HG03045 (cell line): ENCODE measurements around the gene SUGCT.

Source experiments
- ATAC-seq: cut with Tn5 transposase; IDR thresholded peaks from one replicate; pipeline ENCODE4 v1.9.1; 2021; ENCODE audit warnings: mild to moderate bottlenecking, moderate library complexity; ENCODE audit not compliant: unreplicated experiment

SUGCT gene

GRCh38 chr7:40549372-40550039, 414.7 kb downstream of the SUGCT start:
- ATAC-seq, result no peak

GRCh38 chr7:40551685-40552576, 417.1 kb downstream of the SUGCT start:
- peak; percentile 63 for ATAC-seq

GRCh38 chr7:40560672-40561071, 425.9 kb downstream of the SUGCT start:
- no peak for ATAC-seq

- ATAC-seq, result no peak
Observed at GRCh38 chr7:40566879-40567278, 432.1 kb downstream of the SUGCT start.

- no peak for ATAC-seq
Observed at GRCh38 chr7:40569326-40569725, 434.5 kb downstream of the SUGCT start.

GRCh38 chr7:40570223-40570622, 435.4 kb downstream of the SUGCT start:
- ATAC-seq, result no peak

GRCh38 chr7:40571796-40572195, 437.0 kb downstream of the SUGCT start:
- ATAC-seq, result no peak

GRCh38 chr7:40572810-40573465, 438.1 kb downstream of the SUGCT start:
- ATAC-seq, result no peak

GRCh38 chr7:40579401-40579800, 444.6 kb downstream of the SUGCT start:
- no peak for ATAC-seq

- no peak for ATAC-seq
Observed at GRCh38 chr7:40580776-40581175, 446.0 kb downstream of the SUGCT start.

GRCh38 chr7:40582539-40582938, 447.7 kb downstream of the SUGCT start:
- no peak for ATAC-seq

GRCh38 chr7:40583667-40584444, 449.1 kb downstream of the SUGCT start:
- ATAC-seq, result no peak

GRCh38 chr7:40584667-40585433, 450.0 kb downstream of the SUGCT start:
- no peak for ATAC-seq

GRCh38 chr7:40586197-40586596, 451.4 kb downstream of the SUGCT start:
- ATAC-seq, result no peak

- ATAC-seq, result no peak
Observed at GRCh38 chr7:40587419-40587818, 452.6 kb downstream of the SUGCT start.

- ATAC-seq, result no peak
Observed at GRCh38 chr7:40595129-40595528, 460.3 kb downstream of the SUGCT start.

- ATAC-seq, result no peak
Observed at GRCh38 chr7:40595832-40596231, 461.0 kb downstream of the SUGCT start.

- ATAC-seq, result no peak
Observed at GRCh38 chr7:40597517-40597916, 462.7 kb downstream of the SUGCT start.

- ATAC-seq, result no peak
Observed at GRCh38 chr7:40598915-40599314, 464.1 kb downstream of the SUGCT start.

- no peak for ATAC-seq
Observed at GRCh38 chr7:40599836-40600235, 465.0 kb downstream of the SUGCT start.
